IPS-20b (cell line): ENCODE measurements around the gene IQCE.
"Not testable (repeated sequence)": the region's sequence is repeated elsewhere in the genome, so short reads cannot be mapped to it uniquely, and the experiment has no call there.

Experiments used
- H3K27ac ChIP-seq: one replicate; pipeline ENCODE4 v1.5.1; 2013; ENCODE audit warnings: low read length
- H3K27me3 ChIP-seq: 2 replicates; pipeline ENCODE4 v1.6.1; 2013; ENCODE audit warnings: mild to moderate bottlenecking, low read length, inconsistent platforms; ENCODE audit not compliant: insufficient read depth
- H3K36me3 ChIP-seq: 2 replicates; pipeline ENCODE4 v1.6.1; 2013; ENCODE audit warnings: low read depth, mild to moderate bottlenecking, inconsistent platforms, low read length, moderate library complexity; ENCODE audit not compliant: insufficient read depth
- H3K4me1 ChIP-seq: 2 replicates; pipeline ENCODE4 v1.6.1; 2013; ENCODE audit warnings: mild to moderate bottlenecking, control low read depth, inconsistent platforms, low read length, moderate library complexity; ENCODE audit not compliant: insufficient read depth
- H3K4me3 ChIP-seq: 2 replicates; pipeline ENCODE4 v1.5.1; 2013; ENCODE audit warnings: mild to moderate bottlenecking, low read length, inconsistent platforms
- H3K9ac ChIP-seq: 2 replicates; pipeline ENCODE4 v1.6.1; 2013; ENCODE audit warnings: low read depth, mild to moderate bottlenecking, inconsistent platforms, low read length, moderate library complexity
- H3K9me3 ChIP-seq: 2 replicates; pipeline ENCODE4 v1.6.1; 2013; ENCODE audit warnings: mild to moderate bottlenecking, low read depth, low read length, inconsistent platforms; ENCODE audit not compliant: insufficient read depth

The IQCE gene

GRCh38 chr7:2529161-2530070 lies 29.4 kb upstream of the IQCE start:
- Histone ChIP-seq H3K9me3 (no peaks in the 10 kb centered on the region), H3K27me3 (no peaks in the 10 kb centered on the region), H3K27ac (no peak overlapping the region), H3K4me1 (peaks cover 19% of the 10 kb centered on the region; the same call in 1 of the 2 replicates), H3K9ac (no peak overlapping the region), H3K4me3 (no peak overlapping the region), H3K36me3 (peaks cover 31% of the 10 kb centered on the region)

GRCh38 chr7:2530071-2530987 lies 28.4 kb upstream of the IQCE start:
- Histone ChIP-seq H3K36me3 (peaks cover 29% of the 10 kb centered on the region), H3K9me3 (no peaks in the 10 kb centered on the region), H3K27me3 (no peaks in the 10 kb centered on the region), H3K9ac (no peak overlapping the region), H3K4me1 (peaks cover 14% of the 10 kb centered on the region; the same call in 1 of the 2 replicates), H3K4me3 (no peak overlapping the region), H3K27ac (no peak overlapping the region)

- not testable (repeated sequence) for H3K9me3 ChIP-seq, H3K27me3 ChIP-seq, H3K4me3 ChIP-seq, H3K9ac ChIP-seq, H3K27ac ChIP-seq, H3K4me1 ChIP-seq
- peaks cover 20% of the 10 kb centered on the region for H3K36me3 ChIP-seq
Observed at GRCh38 chr7:2530994-2531795, 27.6 kb upstream of the IQCE start.

- not testable (repeated sequence) for H3K4me1 ChIP-seq, H3K27ac ChIP-seq, H3K27me3 ChIP-seq, H3K9me3 ChIP-seq, H3K9ac ChIP-seq, H3K4me3 ChIP-seq
- H3K36me3 ChIP-seq, result peaks cover 15% of the 10 kb centered on the region
Observed at GRCh38 chr7:2531796-2532110, 27.0 kb upstream of the IQCE start.

GRCh38 chr7:2532199-2532772 lies 26.5 kb upstream of the IQCE start:
- not testable (repeated sequence) for H3K9me3 ChIP-seq, H3K9ac ChIP-seq, H3K27me3 ChIP-seq, H3K36me3 ChIP-seq, H3K27ac ChIP-seq, H3K4me3 ChIP-seq, H3K4me1 ChIP-seq

- not testable (repeated sequence) for H3K4me1 ChIP-seq, H3K27me3 ChIP-seq, H3K4me3 ChIP-seq, H3K9ac ChIP-seq, H3K36me3 ChIP-seq, H3K9me3 ChIP-seq, H3K27ac ChIP-seq
Observed at GRCh38 chr7:2532816-2533215, 26.0 kb upstream of the IQCE start.

- not testable (repeated sequence) for H3K4me3 ChIP-seq, H3K27me3 ChIP-seq, H3K4me1 ChIP-seq
Observed at GRCh38 chr7:2533566-2533965, 25.2 kb upstream of the IQCE start.

GRCh38 chr7:2534214-2534613 lies 24.6 kb upstream of the IQCE start:
- not testable (repeated sequence) for H3K4me3 ChIP-seq, H3K4me1 ChIP-seq, H3K27me3 ChIP-seq, H3K27ac ChIP-seq, H3K9me3 ChIP-seq, H3K9ac ChIP-seq, H3K36me3 ChIP-seq

More at GRCh38 chr7:2533566-2533965, 25.2 kb upstream of the IQCE start:
- H3K9me3 ChIP-seq, H3K27ac ChIP-seq, H3K9ac ChIP-seq, H3K36me3 ChIP-seq: not testable (repeated sequence)

- not testable (repeated sequence) for H3K9ac ChIP-seq, H3K9me3 ChIP-seq, H3K4me3 ChIP-seq, H3K4me1 ChIP-seq, H3K27ac ChIP-seq, H3K27me3 ChIP-seq
- peaks cover 17% of the 10 kb centered on the region for H3K36me3 ChIP-seq
Observed at GRCh38 chr7:2535872-2536627, 22.7 kb upstream of the IQCE start.

- Histone ChIP-seq H3K4me3 (no peak overlapping the region), H3K4me1 (no peaks in the 10 kb centered on the region), H3K9ac (no peak overlapping the region), H3K27me3 (no peaks in the 10 kb centered on the region), H3K9me3 (no peaks in the 10 kb centered on the region), H3K27ac (no peak overlapping the region), H3K36me3 (peaks cover 36% of the 10 kb centered on the region)
Observed at GRCh38 chr7:2537981-2538851, 20.6 kb upstream of the IQCE start.
